GM18505 (cell line): ENCODE results near the gene OR4E1.
"Not testable (repeated sequence)": the region's sequence is repeated elsewhere in the genome, so short reads cannot be mapped to it uniquely, and the experiment has no call there.

Experiments used
- ATAC-seq: cut with Tn5 transposase; IDR thresholded peaks from one replicate; pipeline ENCODE4 v1.9.1; 2021; ENCODE audit not compliant: unreplicated experiment
- POLR2A ChIP-seq: IDR thresholded peaks from 4 replicates; pipeline ENCODE4 v1.6.1; 2011; ENCODE audit warnings: borderline replicate concordance; ENCODE audit not compliant: insufficient read depth, insufficient read length; ENCODE audit errors: extremely low read depth

The OR4E1 gene, protein sequence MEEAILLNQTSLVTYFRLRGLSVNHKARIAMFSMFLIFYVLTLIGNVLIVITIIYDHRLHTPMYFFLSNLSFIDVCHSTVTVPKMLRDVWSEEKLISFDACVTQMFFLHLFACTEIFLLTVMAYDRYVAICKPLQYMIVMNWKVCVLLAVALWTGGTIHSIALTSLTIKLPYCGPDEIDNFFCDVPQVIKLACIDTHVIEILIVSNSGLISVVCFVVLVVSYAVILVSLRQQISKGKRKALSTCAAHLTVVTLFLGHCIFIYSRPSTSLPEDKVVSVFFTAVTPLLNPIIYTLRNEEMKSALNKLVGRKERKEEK

DNA sequence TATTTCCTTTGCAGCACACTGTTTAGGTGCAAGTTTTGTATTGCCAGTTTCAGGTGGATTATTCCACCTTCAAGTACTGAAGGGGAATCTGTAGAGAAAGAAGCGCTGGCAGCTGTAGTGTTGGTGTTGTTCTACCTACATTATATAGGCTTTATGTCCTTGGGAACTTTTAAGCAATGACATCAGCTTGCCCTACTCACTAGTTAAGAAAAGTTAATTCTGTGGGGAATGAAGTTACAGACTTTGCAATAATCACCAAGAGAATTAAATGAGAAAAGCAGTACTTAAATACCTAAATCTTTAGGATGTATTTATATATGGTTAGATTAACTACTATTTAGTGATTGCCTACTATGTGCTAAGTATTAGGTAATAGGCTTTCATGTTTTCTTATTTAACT is at the start of gene OR4E1:
TSS of gene OR4E1 (minus strand) at position 101 of the 400 bp plus-strand sequence. CDS start 2,883 bp downstream, outside the sequence.
- no peak for ATAC-seq
- no peak for TF ChIP-seq POLR2A

DNA sequence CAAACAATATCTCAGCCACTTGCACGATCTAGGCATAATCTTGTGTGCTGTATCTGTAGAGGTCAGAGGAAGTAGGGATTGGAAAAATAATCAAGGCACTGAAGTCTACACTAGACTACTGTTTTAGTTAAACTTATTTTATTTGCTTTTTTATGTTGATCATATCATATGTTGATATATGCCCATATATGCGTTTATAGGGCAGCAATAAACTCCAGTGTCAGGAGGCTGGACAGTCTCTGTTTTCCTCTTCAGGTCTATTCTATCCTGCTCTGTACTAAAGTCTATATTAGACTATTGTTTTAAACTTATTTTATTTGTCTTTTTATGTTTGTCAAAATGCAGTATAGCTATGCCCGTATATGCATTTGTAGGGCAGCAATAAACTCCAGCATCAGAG is 47.9 kb upstream of the OR4E1 start:
- no peak for TF ChIP-seq POLR2A
- ATAC-seq: no peak

DNA sequence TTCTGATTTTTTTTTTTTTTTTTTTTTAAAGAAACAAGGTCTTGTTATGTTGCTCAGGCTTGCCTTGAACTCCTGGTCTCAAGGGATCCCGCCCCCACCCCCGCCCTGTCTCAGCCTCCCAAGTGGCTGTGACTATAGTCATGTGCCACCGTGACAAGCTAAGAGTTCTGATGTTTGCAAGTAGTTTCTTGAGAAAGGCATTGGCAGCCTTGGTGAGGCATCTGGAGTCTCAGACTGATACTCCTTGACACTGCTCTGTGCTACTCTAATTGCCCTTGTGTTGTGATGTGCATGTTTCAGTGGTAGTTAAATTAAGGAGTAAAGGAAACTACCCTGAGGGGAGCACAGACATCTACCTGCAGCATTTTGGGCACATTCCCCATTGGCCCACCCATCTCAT is 46.2 kb upstream of the OR4E1 start:
- TF ChIP-seq POLR2A: no peak
- no peak for ATAC-seq

DNA sequence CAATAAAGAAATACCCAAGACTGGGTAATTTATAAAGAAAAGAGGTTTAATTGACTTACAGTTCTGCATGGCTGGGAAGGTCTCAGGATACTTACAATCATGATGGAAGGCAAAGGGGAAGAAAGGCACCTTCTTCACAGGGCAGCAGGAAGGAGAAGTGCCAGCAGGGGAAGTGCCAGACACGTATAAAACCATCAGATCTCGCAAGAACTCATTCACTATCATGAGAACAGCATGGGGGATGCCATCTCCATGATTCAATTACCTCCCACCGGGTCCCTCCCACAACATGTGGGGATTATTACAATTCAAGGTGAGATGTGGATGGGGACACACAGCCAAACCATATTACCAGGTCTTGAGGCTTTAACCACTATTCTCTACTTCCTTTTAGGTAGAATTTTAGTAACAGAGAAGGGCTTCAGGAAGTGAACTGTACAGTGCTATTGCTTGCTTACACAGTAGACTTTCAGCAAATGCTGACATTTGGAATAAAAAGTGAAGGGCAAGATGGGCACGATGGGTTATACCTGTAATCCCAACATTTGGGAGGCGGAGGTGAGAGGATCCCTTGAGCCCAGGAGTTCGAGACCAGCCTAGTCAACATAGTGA is 40.8 kb upstream of the OR4E1 start:
- no peak for ATAC-seq
- no peak for TF ChIP-seq POLR2A

DNA sequence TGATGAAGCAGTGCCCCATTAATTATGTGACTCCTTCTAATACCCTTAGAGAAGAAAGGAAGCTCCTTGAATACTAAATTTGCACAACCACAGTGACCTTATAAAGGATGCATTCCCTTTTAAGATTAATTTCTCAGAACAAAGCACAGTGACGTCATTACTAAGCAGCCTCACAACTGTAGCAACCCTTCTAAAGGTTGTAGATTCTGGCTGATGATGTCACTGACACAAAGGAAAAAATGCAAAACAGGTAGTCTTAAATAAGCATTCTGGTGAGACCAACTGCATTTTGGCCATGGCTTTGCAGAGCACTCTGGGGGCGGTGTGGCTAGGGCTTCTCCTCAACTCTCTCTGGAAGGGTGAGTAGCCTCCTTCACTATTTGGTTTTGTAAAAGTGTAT is 38.4 kb upstream of the OR4E1 start:
- TF ChIP-seq POLR2A: no peak

DNA sequence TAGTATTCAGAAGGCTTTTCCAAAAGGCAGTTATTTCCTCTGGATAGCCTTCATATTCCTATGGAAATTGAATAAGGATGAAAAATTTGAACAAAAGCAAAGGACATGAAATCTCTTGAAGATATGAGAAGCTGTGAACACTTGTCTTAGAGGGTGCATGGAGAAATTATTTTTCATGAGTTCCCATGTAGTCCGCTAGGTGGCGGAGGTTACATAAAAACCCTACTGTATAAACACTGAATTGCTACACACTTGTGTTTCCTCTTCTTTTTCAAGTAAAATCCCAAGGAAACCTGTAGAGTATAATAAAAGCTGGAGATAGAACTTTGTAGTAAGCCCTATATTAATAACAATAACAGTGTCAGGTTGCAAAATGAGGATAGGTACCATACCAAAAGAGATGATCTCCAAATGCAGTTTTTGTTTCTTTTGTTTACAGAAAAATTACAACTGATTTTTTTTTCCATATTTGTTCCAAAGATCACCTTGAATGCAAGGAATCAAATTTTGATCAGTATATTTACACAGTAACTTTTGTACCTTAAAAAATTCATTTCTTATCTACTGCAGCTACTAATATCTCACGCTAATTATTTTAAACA is 37.8 kb upstream of the OR4E1 start:
- TF ChIP-seq POLR2A: no peak
- no peak for ATAC-seq

More for the DNA sequence above, 38.4 kb upstream of the OR4E1 start:
- ATAC-seq: no peak

DNA sequence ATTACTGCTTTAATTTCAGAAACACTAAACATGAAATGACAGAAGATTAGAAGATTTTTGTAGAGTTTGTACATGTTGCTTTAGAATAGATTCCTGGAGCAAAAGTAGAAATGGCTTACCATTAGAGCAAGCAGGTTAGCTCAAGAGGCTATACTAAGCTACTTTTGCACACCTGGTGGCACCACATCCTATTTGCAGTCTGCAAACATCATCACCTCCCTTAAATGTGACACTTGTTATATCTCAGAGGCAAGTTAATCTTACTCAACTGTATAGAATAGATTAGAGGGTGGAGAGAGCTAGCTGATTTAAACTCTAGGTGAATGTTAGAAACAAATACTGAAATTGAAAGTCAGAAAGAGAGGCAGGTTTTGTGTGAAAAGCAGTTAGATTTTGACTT is 30.7 kb upstream of the OR4E1 start:
- ATAC-seq: no peak
- no peak for TF ChIP-seq POLR2A

DNA sequence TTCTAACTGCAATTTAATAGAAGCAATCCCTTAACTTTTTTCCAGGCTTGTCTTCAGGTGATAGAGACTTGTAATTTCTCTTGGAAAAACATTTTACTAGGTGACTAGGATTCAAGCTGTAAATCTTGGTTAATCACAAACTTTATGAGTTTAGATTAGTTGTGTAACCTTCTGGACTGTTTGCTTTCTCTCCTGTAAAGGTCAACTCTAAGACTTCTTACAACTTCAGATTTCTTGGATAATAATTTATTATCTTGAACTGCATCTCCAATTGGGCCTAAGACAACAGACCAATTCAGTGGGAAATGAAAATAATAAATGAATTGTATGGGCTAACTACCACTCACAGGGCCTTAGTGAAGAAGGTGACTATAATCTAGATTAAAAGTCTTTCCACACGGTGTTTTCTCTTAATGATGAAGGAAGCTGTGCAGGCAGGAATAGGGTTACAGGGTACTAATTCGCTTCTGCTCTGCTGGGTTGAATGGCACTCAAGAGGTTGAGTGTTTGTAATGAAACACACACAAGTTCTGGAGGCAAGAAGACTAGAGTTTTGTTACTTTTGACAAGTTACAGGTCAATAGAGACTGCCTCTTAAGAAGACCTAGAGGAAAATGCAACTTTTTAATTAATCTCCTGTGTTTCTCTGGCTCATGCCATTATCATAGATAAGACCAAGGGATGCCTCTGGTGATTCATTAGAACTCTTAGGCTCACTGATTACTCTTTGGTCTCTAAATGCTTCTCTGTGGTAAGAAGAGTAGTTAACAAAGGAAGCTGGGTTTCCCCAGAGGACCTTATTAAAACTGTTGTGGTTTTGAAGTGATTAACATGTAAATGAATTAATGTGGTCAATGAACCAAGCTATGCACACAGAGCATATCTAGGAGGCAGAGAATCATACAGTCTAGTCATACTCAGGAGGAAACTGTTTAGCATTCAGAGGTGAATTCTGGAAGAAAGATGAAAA is 30.0 kb upstream of the OR4E1 start:
- ATAC-seq: no peak
- no peak for TF ChIP-seq POLR2A

DNA sequence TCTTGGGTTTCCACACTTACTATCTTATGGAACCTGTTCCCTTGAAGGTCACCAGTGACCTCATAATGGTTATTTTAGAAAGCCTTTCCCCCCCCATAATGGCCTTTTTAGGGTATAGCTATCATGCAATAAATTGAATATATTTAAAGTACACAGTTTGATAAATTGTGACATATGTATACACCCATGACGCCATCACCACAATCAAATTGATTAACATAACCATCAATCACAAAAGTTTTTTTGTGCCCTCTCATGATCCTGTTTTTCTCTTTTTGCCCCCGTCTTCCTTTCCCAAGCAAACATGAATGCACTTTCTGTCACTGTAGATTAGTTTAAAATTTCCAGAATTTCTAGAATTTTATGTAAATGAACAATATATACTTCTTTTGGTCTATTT is 28.7 kb upstream of the OR4E1 start:
- no peak for TF ChIP-seq POLR2A
- no peak for ATAC-seq

DNA sequence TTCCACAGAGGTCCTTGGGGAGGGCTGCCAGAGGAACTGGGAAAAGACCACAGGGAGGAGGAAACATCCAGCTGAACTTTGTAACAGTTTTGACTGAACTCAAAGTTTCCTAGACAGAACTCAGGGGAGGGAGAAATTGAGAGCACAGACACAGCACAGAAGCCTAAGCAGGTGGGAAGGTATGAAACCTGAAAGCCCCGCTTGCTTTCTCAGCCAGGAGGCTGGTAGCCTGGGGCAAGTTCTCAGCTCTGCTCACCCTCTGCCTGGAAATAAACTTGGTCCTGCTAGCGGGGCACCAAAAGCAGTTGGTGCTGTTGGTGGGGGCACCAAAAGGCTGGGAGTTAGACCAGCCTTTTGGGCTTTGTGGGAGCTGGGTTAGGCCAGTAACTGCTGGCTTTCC is 25.9 kb upstream of the OR4E1 start:
- no peak for TF ChIP-seq POLR2A
- no peak for ATAC-seq

DNA sequence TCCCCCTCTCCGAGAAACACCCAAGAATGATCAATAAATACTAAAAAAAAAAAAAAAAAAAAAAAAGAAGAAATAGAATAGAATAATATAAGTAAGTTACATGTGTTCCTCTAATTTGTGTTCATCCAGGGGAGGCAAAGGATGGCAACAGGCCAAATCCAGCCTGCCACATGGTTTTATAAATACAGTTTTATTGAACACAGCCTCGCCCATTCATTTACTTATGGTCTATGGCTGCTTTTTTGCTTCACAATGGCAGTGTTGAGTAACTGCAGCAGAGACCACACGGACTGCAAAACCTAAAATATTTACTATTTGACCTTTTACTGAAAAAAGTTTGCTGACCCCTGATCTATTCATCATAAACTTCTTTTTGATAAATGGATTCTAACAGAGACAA is 24.9 kb upstream of the OR4E1 start:
- not testable (repeated sequence) for ATAC-seq

DNA sequence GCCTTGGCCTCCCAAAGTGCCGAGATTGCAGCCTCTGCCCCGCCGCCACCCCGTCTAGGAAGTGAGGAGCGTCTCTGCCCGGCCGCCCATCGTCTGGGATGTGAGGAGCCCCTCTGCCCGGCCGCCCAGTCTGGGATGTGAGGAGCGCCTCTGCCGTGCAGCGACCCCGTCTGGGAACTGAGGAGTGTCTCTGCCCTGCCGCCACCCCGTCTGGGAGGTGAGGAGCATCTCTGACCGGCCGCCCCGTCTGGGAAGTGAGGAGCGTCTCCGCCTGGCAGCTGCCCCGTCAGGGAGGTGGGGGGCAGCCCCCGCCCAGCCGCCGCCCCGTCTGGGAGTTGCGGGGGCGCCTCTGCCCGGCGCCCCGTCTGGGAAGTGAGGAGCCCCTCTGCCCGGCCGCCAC is 24.0 kb upstream of the OR4E1 start:
- ATAC-seq: not testable (repeated sequence)

DNA sequence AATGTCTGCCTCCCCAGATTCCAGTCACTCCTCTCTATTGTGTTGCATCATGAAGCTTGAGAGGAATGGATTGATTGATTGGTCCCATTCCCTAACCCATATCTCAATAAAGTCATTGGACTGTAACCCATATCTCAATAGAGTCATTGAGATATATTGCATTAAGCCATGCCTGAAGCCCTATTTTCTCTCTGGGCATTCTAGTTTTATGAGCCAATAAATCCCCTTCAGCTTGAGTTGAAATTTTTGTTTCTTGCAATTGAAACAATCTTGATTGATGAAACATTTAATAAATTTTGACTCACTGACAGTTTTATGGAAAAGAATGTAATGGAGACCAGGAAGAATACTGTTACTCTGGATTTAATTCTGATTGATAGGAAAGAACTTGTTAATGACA is 20.8 kb upstream of the OR4E1 start:
- no peak for TF ChIP-seq POLR2A
- no peak for ATAC-seq

DNA sequence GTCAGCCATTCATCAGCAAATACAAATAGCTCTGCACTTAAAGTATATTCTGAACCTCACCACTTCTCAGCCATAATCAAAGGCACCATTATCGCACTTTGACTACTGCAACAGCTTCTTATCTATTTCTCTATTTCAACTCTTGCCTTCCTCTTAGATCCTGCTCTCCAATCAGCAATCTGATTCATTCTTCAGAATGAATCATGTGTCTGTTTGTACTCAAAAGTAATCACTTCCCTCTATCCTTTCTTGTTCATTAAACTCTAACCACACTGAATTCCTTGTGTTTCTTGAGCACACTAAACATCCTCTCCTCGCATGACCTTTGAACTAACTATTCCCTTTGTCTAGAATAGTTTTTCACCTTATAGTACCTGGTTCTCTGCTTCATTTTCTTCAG is 12.8 kb upstream of the OR4E1 start:
- no peak for ATAC-seq
- no peak for TF ChIP-seq POLR2A

DNA sequence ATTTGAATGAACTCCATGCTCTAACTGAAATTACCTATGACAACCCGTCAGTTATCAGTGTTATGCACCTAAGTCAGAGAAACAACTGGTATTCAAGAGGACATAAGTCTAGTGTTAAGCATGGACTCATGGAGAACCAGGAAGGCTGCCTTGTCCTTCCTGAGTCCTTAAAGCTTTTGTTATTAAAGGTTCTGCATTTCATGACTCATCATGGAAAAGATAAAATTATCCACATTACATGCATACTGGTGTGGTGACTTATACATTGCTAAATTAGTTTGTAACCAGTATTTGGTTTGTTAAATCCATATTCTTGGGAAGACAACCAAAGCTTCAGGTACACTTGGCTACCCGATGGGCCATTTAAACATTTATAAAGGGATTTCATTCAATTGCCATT is 6.5 kb upstream of the OR4E1 start:
- no peak for ATAC-seq
- no peak for TF ChIP-seq POLR2A
